ENCODE measurements around the gene SEPTIN2.
A peak's percentile ranks its signal among the peaks of the same experiment; 100 is the strongest.
"Not testable (repeated sequence)": the region's sequence is repeated elsewhere in the genome, so short reads cannot be mapped to it uniquely, and the experiment has no call there.

Gene SEPTIN2

DNA sequence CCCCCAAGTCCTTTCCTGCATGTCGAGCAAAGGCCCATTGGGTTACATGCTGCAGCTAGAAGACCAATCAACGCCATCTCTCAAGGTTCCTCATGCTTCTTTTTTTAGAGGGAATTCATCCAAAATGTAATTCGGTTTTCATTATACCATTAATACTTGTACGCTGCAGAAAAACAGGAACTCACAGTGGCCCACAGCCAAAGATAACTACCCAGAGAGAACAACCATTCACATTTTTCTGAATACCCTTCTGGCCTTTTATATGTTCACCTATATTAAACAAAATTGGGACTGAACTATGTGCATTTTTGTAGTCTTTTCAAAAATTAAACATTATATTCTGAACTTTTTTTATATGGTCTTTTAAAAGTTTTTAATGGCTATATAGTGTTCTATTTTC lies 66.1 kb downstream of the SEPTIN2 start:
- no peak for DNase-seq (ENCODE audit: low spot score)

DNA sequence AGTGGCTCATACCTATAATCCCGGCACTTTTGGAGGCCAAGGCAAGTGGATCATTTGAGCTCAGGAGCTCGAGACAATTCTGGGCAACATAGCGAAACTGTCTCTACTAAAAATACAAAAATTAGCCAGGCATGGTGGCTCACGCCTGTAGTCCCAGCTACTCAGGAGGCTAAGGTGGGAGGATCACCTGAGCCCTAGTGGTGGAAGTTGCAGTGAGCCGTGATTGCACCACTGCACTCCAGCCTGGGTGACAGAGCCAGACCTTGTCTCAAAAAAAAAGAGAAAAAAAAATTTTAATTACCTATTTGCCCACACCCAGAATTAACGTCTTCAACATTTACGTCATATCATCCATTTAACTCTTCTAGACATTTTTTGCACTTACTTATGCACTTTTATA lies 69.7 kb downstream of the SEPTIN2 start:
- not testable (repeated sequence) for DNase-seq (ENCODE audit: low spot score)

DNA sequence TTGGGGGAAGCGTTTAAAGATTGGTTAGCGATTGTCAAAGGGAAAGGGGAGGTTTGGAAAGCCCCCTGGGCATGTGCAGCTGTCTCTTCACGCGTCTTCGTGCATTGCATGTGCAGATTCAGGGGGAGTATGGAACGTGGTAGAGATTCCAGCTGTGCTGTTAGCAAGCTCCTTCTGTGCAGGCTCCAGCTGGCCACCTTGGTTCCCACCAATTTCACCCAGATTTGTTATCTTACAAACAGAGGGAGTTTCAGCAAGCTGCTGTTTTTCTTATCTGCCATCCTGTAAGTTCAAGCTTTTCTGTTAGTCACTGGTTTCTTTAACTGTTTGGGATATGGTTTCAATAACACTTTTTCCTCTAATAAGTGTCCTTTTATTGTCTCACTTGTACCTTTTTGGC lies 70.8 kb downstream of the SEPTIN2 start:
- no peak for DNase-seq (ENCODE audit: low spot score)

DNA sequence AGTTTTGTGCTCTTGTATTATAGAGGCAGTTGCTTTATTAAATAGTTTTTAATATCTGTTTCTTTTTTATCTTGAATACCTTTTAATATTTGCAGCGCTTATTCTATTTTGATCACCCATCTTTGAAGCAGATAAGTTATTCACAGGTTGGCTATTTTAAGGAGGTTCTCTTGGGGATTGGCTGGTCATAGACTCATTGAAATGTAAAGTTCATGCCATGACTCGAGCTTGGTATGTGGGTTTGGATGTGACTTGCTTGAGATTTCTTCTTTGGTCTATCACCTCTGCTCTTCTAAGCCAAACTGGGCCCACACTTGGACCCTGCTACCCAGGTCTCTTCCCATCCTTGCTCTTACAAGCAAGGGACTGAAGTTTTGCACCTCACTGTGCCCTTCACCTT lies 74.0 kb downstream of the SEPTIN2 start:
- DNase-seq (ENCODE audit: low spot score), result no peak

DNA sequence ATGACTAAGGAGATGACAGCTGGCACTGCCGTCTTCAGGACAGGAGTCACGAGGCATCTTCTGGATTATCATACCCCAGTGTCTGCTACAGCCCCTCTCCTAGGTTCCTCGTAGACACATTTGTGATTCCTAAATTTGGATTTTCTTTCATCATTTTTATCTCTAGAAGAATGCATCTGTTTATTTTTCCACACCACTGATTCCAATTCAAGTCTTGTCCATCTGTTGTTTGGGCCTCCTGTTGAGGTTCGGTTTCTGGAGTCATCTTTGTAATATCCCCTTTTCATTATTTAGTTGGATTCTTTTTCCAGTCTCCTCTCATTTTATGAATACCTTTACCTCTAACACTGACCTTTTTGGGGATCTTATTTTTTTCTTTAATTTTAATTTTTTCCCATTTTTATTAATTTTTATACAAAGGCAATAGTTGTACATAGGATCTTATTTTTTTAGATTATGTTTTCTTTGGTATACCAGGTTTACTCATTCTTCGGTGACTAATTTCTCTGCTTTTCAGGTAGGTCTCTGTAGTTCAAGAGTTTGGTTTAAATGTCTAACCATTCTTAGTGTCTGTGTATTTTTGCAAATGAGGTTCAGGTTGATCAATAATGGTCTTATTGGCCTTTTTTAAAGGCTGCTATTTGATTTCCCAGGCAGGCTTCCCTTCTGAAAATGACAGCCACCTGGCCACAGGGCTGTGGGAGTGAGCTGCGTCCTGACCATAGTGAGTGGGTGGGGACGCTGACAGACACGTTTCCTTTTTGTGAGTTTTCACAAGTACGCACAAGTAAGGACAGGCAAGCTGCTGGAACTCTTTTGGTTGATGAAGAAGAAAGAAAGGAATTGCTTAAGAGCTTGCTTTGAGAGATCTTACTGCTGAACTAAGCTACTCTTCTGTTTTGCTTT lies 74.8 kb downstream of the SEPTIN2 start:
- no peak for DNase-seq (ENCODE audit: low spot score)

DNA sequence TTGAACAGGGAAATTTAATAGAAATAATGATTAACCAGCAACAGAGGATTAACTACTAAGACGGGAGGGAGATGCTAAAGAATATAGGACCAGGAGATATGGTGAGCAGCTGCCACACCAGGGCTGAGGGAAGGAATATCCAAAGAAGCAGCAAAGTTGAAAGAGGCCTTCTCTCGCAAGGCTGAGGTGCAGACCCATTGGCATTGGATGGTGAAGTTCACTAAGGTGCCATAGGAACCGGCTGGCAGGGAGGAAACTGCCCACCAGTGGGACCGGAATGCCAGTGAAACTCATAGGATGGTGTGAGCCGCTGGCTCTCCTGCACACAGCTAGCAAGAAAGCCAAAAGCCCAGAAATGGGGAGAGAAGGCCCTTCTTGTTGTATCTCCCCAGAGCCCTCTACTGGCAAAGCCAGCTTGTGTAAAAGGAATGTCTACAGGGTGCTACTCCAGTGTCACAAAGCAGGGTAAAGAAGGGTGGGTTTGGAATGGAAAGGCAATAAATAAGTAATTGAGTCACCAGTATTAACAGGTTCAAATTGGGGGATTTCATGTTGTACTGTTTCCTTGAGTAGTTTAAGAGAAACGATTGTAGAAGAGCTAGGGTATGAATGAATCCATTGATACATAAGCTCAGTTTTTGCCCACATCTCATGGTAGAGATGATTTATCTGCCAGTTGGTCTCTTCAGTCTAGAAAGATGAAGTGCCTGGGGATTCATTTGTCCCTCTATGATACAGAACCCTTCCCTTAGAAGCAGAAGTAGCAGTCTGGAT lies 76.4 kb downstream of the SEPTIN2 start:
- peak; percentile 20 for DNase-seq (ENCODE audit: low spot score)

DNA sequence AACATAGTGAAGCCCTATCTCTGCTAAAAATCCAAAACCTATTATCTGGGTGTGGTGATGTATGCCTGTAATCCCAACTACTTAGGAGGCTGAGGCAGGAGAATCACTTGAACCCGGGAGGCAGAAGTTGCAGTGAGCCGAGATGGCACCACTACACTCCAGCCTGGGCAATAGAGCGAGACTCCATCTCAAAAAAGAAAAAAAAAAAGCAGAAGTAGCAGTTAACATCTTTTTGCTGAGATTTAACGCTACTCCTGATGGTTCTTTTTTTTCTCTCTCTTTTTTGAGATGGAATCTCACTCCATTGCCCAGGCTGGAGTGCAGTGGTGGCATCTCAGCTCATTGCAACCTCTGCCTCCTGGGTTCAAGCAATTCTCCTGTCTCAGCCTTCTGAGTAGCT lies 77.0 kb downstream of the SEPTIN2 start:
- not testable (repeated sequence) for DNase-seq (ENCODE audit: low spot score)

DNA sequence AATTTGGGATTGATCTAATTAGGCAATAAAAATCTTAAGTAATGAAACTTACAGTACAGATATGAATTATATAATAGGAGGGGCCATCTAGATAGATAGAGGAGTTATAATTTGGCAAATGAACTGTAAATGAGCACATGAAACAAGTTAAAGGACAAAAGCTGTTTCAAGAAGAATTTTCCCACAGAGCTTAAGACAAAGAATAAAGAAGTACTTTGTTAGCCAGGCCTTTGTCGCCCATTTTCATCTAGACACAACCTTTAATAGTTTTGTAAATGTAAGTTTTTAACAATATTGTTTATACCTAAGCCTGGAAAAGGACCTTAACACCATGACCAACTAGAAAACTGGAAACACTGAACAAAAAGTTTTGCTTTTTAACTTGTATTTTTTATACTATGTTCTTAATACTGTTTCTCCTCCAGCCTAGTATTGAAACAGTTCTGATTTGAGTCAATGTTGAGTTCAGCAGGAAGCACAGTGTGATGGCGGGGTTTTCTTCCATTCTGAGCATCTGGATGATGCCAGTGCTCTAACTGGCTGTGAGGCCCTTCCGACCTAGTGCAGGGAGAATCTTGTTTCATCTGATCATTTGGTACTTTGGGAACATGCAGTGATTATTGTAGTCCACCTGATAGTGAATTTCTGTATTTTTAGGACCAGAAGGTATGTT lies 77.9 kb downstream of the SEPTIN2 start:
- DNase-seq (ENCODE audit: low spot score), result no peak

DNA sequence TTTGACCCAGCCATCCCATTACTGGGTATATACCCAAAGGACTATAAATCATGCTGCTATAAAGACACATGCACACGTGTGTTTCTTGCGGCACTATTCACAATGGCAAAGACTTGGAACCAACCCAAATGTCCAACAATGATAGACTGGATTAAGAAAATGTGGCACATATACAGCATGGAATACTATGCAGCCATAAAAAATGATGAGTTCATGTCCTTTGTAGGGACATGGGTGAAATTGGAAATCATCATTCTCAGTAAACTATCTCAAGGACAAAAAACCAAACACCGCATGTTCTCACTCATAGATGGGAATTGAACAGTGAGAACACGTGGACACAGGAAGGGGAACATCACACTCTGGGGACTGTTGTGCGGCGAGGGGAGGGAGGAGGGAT lies 81.1 kb downstream of the SEPTIN2 start:
- DNase-seq (ENCODE audit: low spot score), result not testable (repeated sequence)

DNA sequence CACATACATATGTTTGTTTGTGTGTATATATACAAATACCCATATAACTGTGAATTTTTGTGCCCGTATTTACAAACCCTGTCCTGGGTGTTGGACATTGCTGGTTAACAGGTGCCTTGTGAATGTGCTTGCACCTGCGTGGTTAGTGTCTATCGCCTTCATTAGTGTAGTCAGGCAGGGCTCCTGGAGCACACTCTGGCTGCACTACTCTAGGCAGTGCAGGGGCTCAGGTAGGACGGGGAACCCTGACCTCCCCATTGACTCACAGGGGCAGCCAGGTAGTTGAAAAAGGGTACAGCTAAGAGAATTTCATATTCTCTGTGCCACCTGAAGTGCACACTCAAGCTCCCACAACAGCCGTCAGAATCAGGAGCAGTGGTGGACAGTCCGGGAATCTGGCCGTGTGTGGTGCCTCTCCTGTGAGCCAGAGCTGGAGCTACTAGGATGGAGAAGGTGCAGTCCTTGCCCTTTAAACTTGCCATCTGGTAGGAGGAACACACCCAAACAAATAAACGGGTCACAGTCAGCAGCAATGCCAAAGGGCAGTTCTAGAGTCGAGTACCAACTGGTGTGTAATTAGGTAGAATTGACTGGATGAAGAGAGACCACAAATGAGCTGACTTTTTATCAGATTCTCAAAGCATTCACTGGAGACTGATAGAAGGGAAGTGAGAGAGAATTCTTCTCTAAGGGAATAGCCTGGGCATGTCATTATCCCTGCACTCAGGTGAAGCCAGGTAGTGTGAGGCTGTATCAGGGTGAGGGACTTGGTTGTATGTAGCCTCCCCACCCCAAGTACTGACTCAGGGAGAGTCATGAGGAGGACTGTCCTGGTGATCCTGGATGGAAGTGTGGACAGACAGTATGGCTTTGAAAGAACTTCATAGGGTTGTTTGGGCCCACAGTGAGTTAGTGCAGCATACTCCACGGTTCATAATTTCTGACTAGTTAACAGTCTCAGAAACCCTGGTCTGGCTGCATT lies 84.5 kb downstream of the SEPTIN2 start:
- DNase-seq (ENCODE audit: low spot score), result no peak
